Left ventricle myocardium superior (tissue), 1 donor: ENCODE results near the gene TNS1. TPM values are rescaled to one million over a fixed set of nuclear protein-coding genes. Genes with fewer than 3 reads are reported as not detected.
A peak's percentile ranks its signal among the peaks of the same experiment; 100 is the strongest.

ENCODE experiments used
- ATAC-seq: fragments of 200-7000 bp; cut with Tn5 transposase; one replicate; pipeline ENCODE4 v1.9.1; 2020; ENCODE audit warnings: mild to moderate bottlenecking, moderate library complexity
- DNase-seq: peaks from one replicate; pipeline ENCODE4 v3.0.0-alpha.2; 2020
- intact Hi-C: fragments of 100-400 bp; cut with micrococcal nuclease; formaldehyde crosslinking; loops from one replicate; pipeline ENCODE4 v1.11.0; 2022
- total RNA-seq: library from RNA; stranded (reverse); fragmentation: NEBNext Ultra II Directional; extraction: Animal tissue kit (Norgen Biotek cat#: 25700); gene quantifications from one replicate; pipeline ENCODE4 v1.2.1, GENCODE V29; 2021
- donor health status: DM: no; HTN: yes; CAD: no; lungs with severe emphysema.

The TNS1 gene
- total RNA-seq, 1 donor from 2014 or later, result 783 TPM

- ATAC-seq (peak; percentile 89), DNase-seq (peak; percentile 89)
- intact Hi-C loops, result loop anchor here (10.0 kb wide), 1 partner anchor 103 kb away; no protein-coding TSS in a partner anchor
These were observed 14.6 kb downstream of the TNS1 start for GRCh38 chr2:217988014-217988839.

GRCh38 chr2:217987391-217987790 is 15.4 kb downstream of the TNS1 start:
- ATAC-seq (no peak), DNase-seq (no peak)
- intact Hi-C loops, result loop anchor here (10.0 kb wide), 1 partner anchor 103 kb away; no protein-coding TSS in a partner anchor

GRCh38 chr2:217986256-217986961 is 16.4 kb downstream of the TNS1 start:
- ATAC-seq, result no peak
- intact Hi-C loops, result loop anchor here (10.0 kb wide), 1 partner anchor 102 kb away; no protein-coding TSS in a partner anchor
- DNase-seq, result no peak

- no peak for ATAC-seq
- no peak for DNase-seq
- intact Hi-C loops, result loop anchor here (10.0 kb wide), 1 partner anchor 99 kb away; no protein-coding TSS in a partner anchor
These were observed 19.2 kb downstream of the TNS1 start for GRCh38 chr2:217983276-217984233.

GRCh38 chr2:217981971-217982370 is 20.8 kb downstream of the TNS1 start:
- ATAC-seq (no peak), DNase-seq (no peak)
- intact Hi-C loops, result loop anchor here (10.0 kb wide), 1 partner anchor 97 kb away; no protein-coding TSS in a partner anchor

GRCh38 chr2:217981084-217981730 is 21.6 kb downstream of the TNS1 start:
- no peak for DNase-seq
- ATAC-seq, result peak; percentile 2
- intact Hi-C loops, result loop anchor here (10.0 kb wide), 1 partner anchor 96 kb away; no protein-coding TSS in a partner anchor

- DNase-seq, result no peak
- intact Hi-C loops, result loop anchor here (10.0 kb wide), 1 partner anchor 96 kb away; no protein-coding TSS in a partner anchor
- ATAC-seq, result no peak
These were observed 22.2 kb downstream of the TNS1 start for GRCh38 chr2:217980591-217980990.

GRCh38 chr2:217980036-217980435 is 22.8 kb downstream of the TNS1 start:
- ATAC-seq, result peak; percentile 24
- intact Hi-C loops, result loop anchor here (10.0 kb wide), 1 partner anchor 95 kb away; no protein-coding TSS in a partner anchor
- no peak for DNase-seq

- DNase-seq, result no peak
These were observed 23.5 kb downstream of the TNS1 start for GRCh38 chr2:217979151-217979811.

GRCh38 chr2:217978536-217979150 is 24.2 kb downstream of the TNS1 start:
- intact Hi-C loops, result no loop called here

More at GRCh38 chr2:217979151-217979811, 23.5 kb downstream of the TNS1 start:
- ATAC-seq, result peak; percentile 20
- intact Hi-C loops, result no loop called here

GRCh38 chr2:217977840-217978535 is 24.8 kb downstream of the TNS1 start:
- intact Hi-C loops, result no loop called here

More at GRCh38 chr2:217978536-217979150, 24.2 kb downstream of the TNS1 start:
- peak; percentile 57 for ATAC-seq
- no peak for DNase-seq

GRCh38 chr2:217976301-217976700 is 26.5 kb downstream of the TNS1 start:
- DNase-seq, result no peak
- no peak for ATAC-seq
- intact Hi-C loops, result no loop called here

More at GRCh38 chr2:217977840-217978535, 24.8 kb downstream of the TNS1 start:
- DNase-seq (no peak), ATAC-seq (no peak)

- intact Hi-C loops, result no loop called here
- DNase-seq, result no peak
These were observed 27.2 kb downstream of the TNS1 start for GRCh38 chr2:217975626-217976025.

GRCh38 chr2:217974389-217975005 is 28.3 kb downstream of the TNS1 start:
- no peak for DNase-seq
- ATAC-seq, result peak; percentile 56
- intact Hi-C loops, result no loop called here

More at GRCh38 chr2:217975626-217976025, 27.2 kb downstream of the TNS1 start:
- no peak for ATAC-seq

- ATAC-seq, result no peak
- intact Hi-C loops, result no loop called here
- no peak for DNase-seq
These were observed 29.6 kb downstream of the TNS1 start for GRCh38 chr2:217973008-217973787.
